GM10266 (cell line): ENCODE data around the gene OR51S1.

Experiments
- DNase-seq: peaks from one replicate; pipeline ENCODE4 v3.0.0; 2012; ENCODE audit errors: extremely low spot score
- TF ChIP-seq, protein P1 (sequence below): IDR thresholded peaks from 2 replicates; pipeline ENCODE4 v1.5.1; 2012; ENCODE audit warnings: mild to moderate bottlenecking, low read depth; ENCODE audit not compliant: control insufficient read depth, insufficient read depth; ENCODE audit errors: missing control alignments

OR51S1 gene

DNA sequence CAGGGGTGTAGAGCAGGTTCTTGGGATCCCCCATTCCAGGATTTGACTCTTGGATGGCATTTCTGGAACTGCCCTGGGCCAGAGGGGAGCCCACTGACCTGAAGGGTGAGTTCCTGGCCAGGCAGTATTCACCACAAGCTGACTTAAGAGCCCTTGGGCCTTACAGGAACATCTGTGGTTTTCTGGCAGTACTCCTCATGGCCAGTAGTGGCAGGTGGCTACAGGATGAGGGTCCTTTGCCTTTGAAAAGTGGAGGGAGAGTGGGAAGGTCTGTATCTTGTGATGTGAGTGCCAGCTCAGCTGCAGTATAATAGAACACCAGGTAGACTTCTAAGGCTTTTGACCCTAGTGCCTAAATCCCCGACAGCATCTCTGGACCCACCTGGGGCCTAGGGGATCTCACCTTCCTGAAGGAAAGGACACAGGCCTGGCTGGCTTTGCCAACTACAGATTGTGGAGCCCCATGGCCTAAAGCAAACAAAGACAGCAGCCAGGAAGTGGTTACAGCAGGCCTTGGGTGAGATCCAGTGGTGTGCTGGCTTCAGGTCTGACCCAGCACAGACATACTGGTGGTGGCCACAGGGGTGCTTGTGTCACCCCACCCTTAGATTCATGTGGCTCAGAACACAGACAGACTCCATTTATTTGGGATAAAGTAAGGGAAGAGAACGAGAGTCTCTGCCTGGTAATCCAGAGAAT is 9.0 kb downstream of the OR51S1 start:
- TF ChIP-seq, protein P1, sequence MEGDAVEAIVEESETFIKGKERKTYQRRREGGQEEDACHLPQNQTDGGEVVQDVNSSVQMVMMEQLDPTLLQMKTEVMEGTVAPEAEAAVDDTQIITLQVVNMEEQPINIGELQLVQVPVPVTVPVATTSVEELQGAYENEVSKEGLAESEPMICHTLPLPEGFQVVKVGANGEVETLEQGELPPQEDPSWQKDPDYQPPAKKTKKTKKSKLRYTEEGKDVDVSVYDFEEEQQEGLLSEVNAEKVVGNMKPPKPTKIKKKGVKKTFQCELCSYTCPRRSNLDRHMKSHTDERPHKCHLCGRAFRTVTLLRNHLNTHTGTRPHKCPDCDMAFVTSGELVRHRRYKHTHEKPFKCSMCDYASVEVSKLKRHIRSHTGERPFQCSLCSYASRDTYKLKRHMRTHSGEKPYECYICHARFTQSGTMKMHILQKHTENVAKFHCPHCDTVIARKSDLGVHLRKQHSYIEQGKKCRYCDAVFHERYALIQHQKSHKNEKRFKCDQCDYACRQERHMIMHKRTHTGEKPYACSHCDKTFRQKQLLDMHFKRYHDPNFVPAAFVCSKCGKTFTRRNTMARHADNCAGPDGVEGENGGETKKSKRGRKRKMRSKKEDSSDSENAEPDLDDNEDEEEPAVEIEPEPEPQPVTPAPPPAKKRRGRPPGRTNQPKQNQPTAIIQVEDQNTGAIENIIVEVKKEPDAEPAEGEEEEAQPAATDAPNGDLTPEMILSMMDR: no peak
- DNase-seq: no peak

- TF ChIP-seq, protein P1: no peak
- no peak for DNase-seq
These were observed 18.1 kb downstream of the OR51S1 start for GRCh38 chr11:4830909-4831308.

GRCh38 chr11:4830346-4830745 is 18.7 kb downstream of the OR51S1 start:
- no peak for DNase-seq
- TF ChIP-seq, protein P1: no peak

DNA sequence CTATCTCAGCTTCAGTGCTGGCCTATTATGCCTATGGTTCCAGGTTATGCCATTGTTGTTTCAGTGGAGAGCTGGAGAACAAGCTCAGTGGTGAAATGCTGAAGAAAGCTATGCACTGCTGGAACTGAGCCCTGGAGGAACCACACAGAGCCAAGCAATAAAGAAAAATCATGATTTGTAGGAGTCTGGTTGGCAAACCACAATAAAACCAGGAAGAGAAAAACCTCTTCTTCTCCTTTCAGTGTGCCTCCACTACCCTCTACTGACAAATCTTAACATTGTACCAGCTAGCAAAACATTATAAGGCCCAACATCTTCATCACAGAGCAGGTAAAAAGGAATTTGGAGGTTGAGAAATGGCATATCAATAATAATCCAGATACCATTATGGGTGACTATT is 22.6 kb downstream of the OR51S1 start:
- no peak for DNase-seq

GRCh38 chr11:4825132-4825531 is 23.9 kb downstream of the OR51S1 start:
- TF ChIP-seq, protein P1: no peak

More for the DNA sequence above, 22.6 kb downstream of the OR51S1 start:
- TF ChIP-seq, protein P1: no peak

DNA sequence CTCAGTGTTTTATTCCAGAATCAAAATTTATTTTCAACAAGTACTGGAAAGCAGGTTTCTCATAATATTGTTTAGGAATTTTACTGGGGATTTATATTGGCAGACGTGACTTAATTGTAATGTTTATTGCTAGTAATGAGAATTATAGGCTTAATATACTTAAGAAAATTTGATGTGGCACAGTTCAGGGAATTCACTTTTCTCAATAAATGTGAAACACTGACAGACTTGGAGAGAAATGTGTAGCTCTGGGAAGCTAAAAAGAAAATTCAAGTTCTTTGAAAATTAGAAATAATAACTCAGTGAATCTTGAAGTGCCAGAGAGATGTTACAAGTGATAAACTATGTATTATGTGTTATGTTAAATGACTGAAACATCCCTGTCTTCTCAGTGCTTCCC is 28.0 kb downstream of the OR51S1 start, which contains the start of gene OR51F2:
OR51F2 (plus strand) TSS at position 301 of the 400 bp plus-strand sequence. CDS start 101 bp downstream, outside the sequence.
- DNase-seq: no peak
- TF ChIP-seq, protein P1: no peak

More at GRCh38 chr11:4825132-4825531, 23.9 kb downstream of the OR51S1 start:
- no peak for DNase-seq

DNA sequence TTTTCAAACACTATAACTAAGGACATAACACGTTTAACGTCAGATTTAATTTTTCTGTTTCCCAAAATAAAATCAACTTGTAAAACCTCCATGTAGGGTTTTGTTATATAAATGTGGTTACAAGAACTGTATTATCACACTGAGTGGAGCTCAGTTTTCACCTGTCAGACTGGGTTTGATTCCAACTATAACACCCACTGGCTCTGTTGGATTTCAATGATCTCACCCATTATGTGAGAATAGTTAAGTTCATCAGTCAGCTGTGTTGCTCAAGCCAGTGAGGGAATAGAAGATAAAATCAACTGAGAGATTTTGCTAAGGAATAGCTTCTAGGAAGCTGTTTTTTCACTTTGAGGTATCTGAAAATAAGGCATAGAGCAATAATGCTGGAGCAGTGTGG is 39.8 kb downstream of the OR51S1 start:
- TF ChIP-seq, protein P1: no peak
- no peak for DNase-seq
